GM12878 (cell line): ENCODE results near the gene CLTCL1. TPM values are rescaled to one million over a fixed set of nuclear protein-coding genes. Genes with fewer than 3 reads are reported as not detected.

Experiments
- ATAC-seq: fragments of 200-7000 bp; cut with Tn5 transposase; 3 replicates; pipeline ENCODE4 v1.9.1; 2020; ENCODE audit warnings: mild to moderate bottlenecking, moderate library complexity
- BruUV-seq: library from RNA; stranded (reverse); fragments of 400-500 nt; replicated peaks from 2 replicates; lab custom pipeline; 2021; lab: Mats Ljungman, UMichigan
- CTCF ChIA-PET: fragments of 300-600 bp; sonication (Branson Sonifier 250); formaldehyde crosslinking; extraction: SDS; loops from one replicate; lab custom pipeline; 2021; ENCODE audit warnings: inconsistent platforms; lab: Yijun Ruan, JAX
- POLR2A ChIA-PET: fragments of 350-600 bp; formaldehyde crosslinking; extraction: SDS; loops from one replicate; lab custom pipeline; 2021; ENCODE audit warnings: inconsistent platforms; lab: Charles Lee
- RAD21 ChIA-PET: fragments of 300-600 bp; sonication (Branson Sonifier 250); formaldehyde crosslinking; loops from one replicate; lab custom pipeline; 2023; ENCODE audit warnings: antibody characterized with exemption; ENCODE audit not compliant: unreplicated experiment; lab: Charles Lee
- SMC1A ChIA-PET: fragments of 300-600 bp; sonication (Branson Sonifier 250); formaldehyde crosslinking; loops from one replicate; lab custom pipeline; 2023; ENCODE audit not compliant: unreplicated experiment, uncharacterized antibody; lab: Charles Lee
- DNase-seq: peaks from one replicate; pipeline ENCODE4 v3.0.0-alpha.2; 2011; ENCODE audit warnings: low read depth, low spot score
- FAIRE-seq: peaks from 3 replicates; lab custom pipeline; 2011; peaks lifted over from hg19 to GRCh38; lab: Jason Lieb, UNC
- H2AFZ ChIP-seq: 2 replicates; pipeline ENCODE4 v1.6.0; 2011; ENCODE audit warnings: low read depth, low read length, control low read depth; ENCODE audit not compliant: control insufficient read depth
- H3K27ac ChIP-seq: 2 replicates; pipeline ENCODE4 v1.5.1; 2011; ENCODE audit warnings: control low read depth; ENCODE audit not compliant: control insufficient read depth, insufficient read depth
- H3K27me3 ChIP-seq, 2 experiments: replicated peaks in 1 of 2; 2 replicates each; pipeline versions ENCODE4 v1.6.0 to v1.6.1; 2011; ENCODE audit warnings: low read length in 1 of 2; ENCODE audit not compliant: control insufficient read depth in 2 of 2, insufficient read depth in 2 of 2
- H3K36me3 ChIP-seq, 2 experiments: 2 replicates each; pipeline ENCODE4 v1.5.1; 2011; ENCODE audit warnings: low read length in 1 of 2; ENCODE audit not compliant: control insufficient read depth in 2 of 2, insufficient read depth in 2 of 2
- H3K4me1 ChIP-seq: 2 replicates; pipeline ENCODE4 v1.6.1; 2011; ENCODE audit warnings: mild to moderate bottlenecking, low read length, moderate library complexity, mixed read lengths; ENCODE audit not compliant: control insufficient read depth, insufficient read depth
- H3K4me2 ChIP-seq: 2 replicates; pipeline ENCODE4 v1.6.0; 2011; ENCODE audit warnings: control low read depth; ENCODE audit not compliant: control insufficient read depth, insufficient read depth
- H3K4me3 ChIP-seq: fragments of 200-600 bp; sonication (generic); 2 replicates; pipeline ENCODE4 v1.5.1; 2016
- H3K79me2 ChIP-seq: 2 replicates; pipeline ENCODE4 v1.6.0; 2011; ENCODE audit warnings: low read length; ENCODE audit not compliant: control insufficient read depth, insufficient read depth
- H3K9ac ChIP-seq: 2 replicates; pipeline ENCODE4 v1.8.0; 2011; ENCODE audit warnings: low read length, control low read depth, mixed read lengths; ENCODE audit not compliant: control insufficient read depth, insufficient read depth
- H3K9me3 ChIP-seq: replicated peaks from 3 replicates; pipeline ENCODE4 v1.5.1; 2011; ENCODE audit warnings: mild to moderate bottlenecking, low read length; ENCODE audit not compliant: control insufficient read depth, insufficient read depth
- H4K20me1 ChIP-seq: 2 replicates; pipeline ENCODE4 v1.6.0; 2011; ENCODE audit not compliant: control insufficient read depth, insufficient read depth
- IRF5 ChIP-seq: fragments of 450-650 bp; IDR thresholded peaks from 2 replicates; pipeline ENCODE4 v1.6.1; 2017; ENCODE audit warnings: borderline replicate concordance
- NR2C2 ChIP-seq: IDR thresholded peaks from 2 replicates; pipeline ENCODE4 v1.6.1; 2011; ENCODE audit warnings: borderline replicate concordance, low read depth; ENCODE audit not compliant: control insufficient read depth, insufficient read length
- PRDM15 ChIP-seq: fragments of 450-650 bp; formaldehyde crosslinking; IDR thresholded peaks from 2 replicates; pipeline ENCODE4 v1.4.0; 2020; ENCODE audit warnings: mild to moderate bottlenecking, moderate library complexity
- SPI1 ChIP-seq: IDR thresholded peaks from 2 replicates; pipeline ENCODE4 v1.6.1; 2011; ENCODE audit warnings: low read depth, mild to moderate bottlenecking, low read length, moderate library complexity, borderline replicate concordance; ENCODE audit not compliant: insufficient read depth
- SUZ12 ChIP-seq: fragments of 200-600 bp; sonication (generic); IDR thresholded peaks from one replicate; pipeline ENCODE4 v1.6.1; 2018; ENCODE audit warnings: antibody characterized with exemption, mild to moderate bottlenecking; ENCODE audit not compliant: unreplicated experiment
- ZBTB40 ChIP-seq: fragments of 450-650 bp; IDR thresholded peaks from 2 replicates; pipeline ENCODE4 v1.6.1; 2016; ENCODE audit warnings: mild to moderate bottlenecking, moderate library complexity, borderline replicate concordance
- WGBS: methylation state at CpG from one replicate; pipeline ENCODE4 v1.1.6; 2016; ENCODE audit warnings: low lambda C conversion rate; ENCODE audit not compliant: insufficient replicate concordance, insufficient coverage; ENCODE audit errors: missing lambda C conversion rate; 5-methylcytosine and 5-hydroxymethylcytosine counted together
- in situ Hi-C: fragments of 300-500 bp; cut with MboI; formaldehyde crosslinking; loops from 9 replicates; pipeline ENCODE4 v1.14.3; 2018; ENCODE audit warnings: mixed read lengths
- intact Hi-C: fragments of 100-400 bp; cut with micrococcal nuclease; formaldehyde crosslinking; loops from one replicate; pipeline ENCODE4 v1.14.2; 2022; ENCODE audit not compliant: unreplicated experiment
- polyA plus RNA-seq, 11 experiments: library from polyadenylated mRNA; depleted of rRNA in 4 of 11; unstranded in 6 of 11; stranded (reverse) in 5 of 11; fragments of >200 nt; fragmentation: Nextera tagmentation in 4 of 11; fragmentation: Illumina TruSeq in 1 of 11; extraction: Ambion mirVana in 4 of 11; extraction: Trizol in 1 of 11; gene quantifications; 1 replicate in 1 of 11; 2 replicates in 10 of 11; pipeline versions ENCODE4 v1.2.1 to v1.2.3, GENCODE V29; 2011 to 2016; ENCODE audit warnings: inconsistent platforms in 2 of 11, missing spikeins in 2 of 11, low read depth in 1 of 11
- total RNA-seq, 4 experiments: library from RNA; depleted of rRNA in 3 of 4; stranded (reverse); fragments of >200 nt in 3 of 4; fragmentation: Illumina TruSeq in 1 of 4; extraction: Trizol in 1 of 4; gene quantifications; 2 replicates each; pipeline versions ENCODE4 v1.2.1 to v1.2.3, GENCODE V29; 2013 to 2021

CLTCL1 gene
- total and polyA plus RNA-seq, 10 of the 15 experiments (the other 5 are each of a cell fraction or from before 2014, with no cell fraction given), result under 0.01 to 0.35 (median 0.12) TPM; not detected in 2

GRCh38 chr22:19223617-19224016, 67.9 kb downstream of the CLTCL1 start:
- Histone ChIP-seq H3K4me1 (no peaks in the 10 kb centered on the region), H3K27me3 (no peaks in the 10 kb centered on the region; a peak in 1 of 4 replicates), H2AFZ (no peak overlapping the region), H3K4me2 (no peak overlapping the region), H3K4me3 (no peak overlapping the region), H3K36me3 (no peaks in the 10 kb centered on the region), H3K79me2 (no peaks in the 10 kb centered on the region), H3K9me3 (no peaks in the 10 kb centered on the region), H3K9ac (no peak overlapping the region), H3K27ac (no peak overlapping the region), H4K20me1 (no peaks in the 10 kb centered on the region)
- POLR2A ChIA-PET, result no interaction called here
- ATAC-seq, result no peak
- TF ChIP-seq PRDM15 (CRISPR knock-in tag), result no peak
- no peak for TF ChIP-seq SPI1
- TF ChIP-seq IRF5, result no peak
- no peak for TF ChIP-seq ZBTB40
- no peak for TF ChIP-seq SUZ12
- TF ChIP-seq NR2C2, result no peak
- RAD21 ChIA-PET, result no interaction called here
- no peak for DNase-seq
- SMC1A ChIA-PET, result no interaction called here
- intact Hi-C loops, result no loop called here
- 23% methylated on average over 6 of the region's 6 CpGs for WGBS
- FAIRE-seq, result no peak
- in situ Hi-C loops, result no loop called here
- CTCF ChIA-PET, result no interaction called here
- BruUV-seq, result no TSS peak
